Tibial nerve (tissue), 4 donors: Measurements from ENCODE around the gene KRTAP10-3.

Experiments used
- EP300 ChIP-seq, 2 donors: sonication (generic); formaldehyde crosslinking; IDR thresholded peaks; one replicate each; pipeline ENCODE4 v1.6.1; 2017; ENCODE audit warnings: antibody characterized with exemption in 2 of 2, mild to moderate bottlenecking in 1 of 2
- POLR2A ChIP-seq, 2 donors: fragments of 450-650 bp; IDR thresholded peaks; one replicate each; pipeline ENCODE4 v1.6.1; 2017; ENCODE audit warnings: antibody characterized with exemption in 2 of 2, mild to moderate bottlenecking in 2 of 2, moderate library complexity in 2 of 2
- TF ChIP-seq, protein P1 (sequence below), 5 experiments: fragments of 200-600 bp in 3 of 5; fragments of 450-650 bp in 2 of 5; sonication (generic) in 3 of 5; IDR thresholded peaks; one replicate each; pipeline ENCODE4 v1.5.1; 2016 to 2019; ENCODE audit warnings: antibody characterized with exemption in 5 of 5, mild to moderate bottlenecking in 3 of 5, moderate library complexity in 2 of 5

DNA sequence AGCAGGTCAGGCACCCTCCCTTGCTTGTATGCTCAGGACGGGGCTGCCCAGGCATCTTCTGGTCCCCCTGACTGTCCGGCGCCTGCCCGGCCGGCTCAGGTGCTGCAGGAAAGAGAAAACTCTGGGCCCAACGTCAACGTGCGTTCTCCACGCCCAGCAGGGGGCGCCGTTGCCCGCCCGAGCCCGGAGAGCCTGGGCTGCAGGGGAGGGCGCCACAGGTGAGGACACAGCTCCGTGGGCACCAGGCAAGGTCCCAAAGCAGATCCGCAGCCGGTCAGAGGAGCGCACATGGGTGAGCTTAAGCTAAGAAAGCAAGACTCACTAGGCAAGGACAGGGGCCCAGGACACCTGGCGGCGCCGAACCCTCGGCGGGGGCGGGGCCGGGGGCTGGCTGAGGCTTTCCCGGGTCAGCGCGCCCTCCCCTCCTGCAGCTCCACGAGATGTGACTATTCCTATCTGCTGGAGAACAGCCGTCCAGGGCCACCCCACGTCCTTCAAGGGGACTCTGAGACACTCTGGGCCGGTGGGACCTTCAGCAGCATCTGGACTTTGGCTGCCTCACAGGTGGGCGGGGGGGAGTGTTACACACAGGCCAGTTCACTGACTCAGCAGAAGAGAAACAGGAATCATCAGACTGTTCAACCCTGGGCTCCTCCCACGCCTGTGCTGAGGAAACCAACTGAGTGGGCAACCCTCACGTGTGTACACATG, 47.9 kb downstream of the KRTAP10-3 start:
- TF ChIP-seq, protein P1, sequence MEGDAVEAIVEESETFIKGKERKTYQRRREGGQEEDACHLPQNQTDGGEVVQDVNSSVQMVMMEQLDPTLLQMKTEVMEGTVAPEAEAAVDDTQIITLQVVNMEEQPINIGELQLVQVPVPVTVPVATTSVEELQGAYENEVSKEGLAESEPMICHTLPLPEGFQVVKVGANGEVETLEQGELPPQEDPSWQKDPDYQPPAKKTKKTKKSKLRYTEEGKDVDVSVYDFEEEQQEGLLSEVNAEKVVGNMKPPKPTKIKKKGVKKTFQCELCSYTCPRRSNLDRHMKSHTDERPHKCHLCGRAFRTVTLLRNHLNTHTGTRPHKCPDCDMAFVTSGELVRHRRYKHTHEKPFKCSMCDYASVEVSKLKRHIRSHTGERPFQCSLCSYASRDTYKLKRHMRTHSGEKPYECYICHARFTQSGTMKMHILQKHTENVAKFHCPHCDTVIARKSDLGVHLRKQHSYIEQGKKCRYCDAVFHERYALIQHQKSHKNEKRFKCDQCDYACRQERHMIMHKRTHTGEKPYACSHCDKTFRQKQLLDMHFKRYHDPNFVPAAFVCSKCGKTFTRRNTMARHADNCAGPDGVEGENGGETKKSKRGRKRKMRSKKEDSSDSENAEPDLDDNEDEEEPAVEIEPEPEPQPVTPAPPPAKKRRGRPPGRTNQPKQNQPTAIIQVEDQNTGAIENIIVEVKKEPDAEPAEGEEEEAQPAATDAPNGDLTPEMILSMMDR (IDR thresholded peaks at IDR 0.05), result peak; percentile 39 to 74 (median 71)
- TF ChIP-seq EP300 (IDR thresholded peaks at IDR 0.05) (no peak), POLR2A (IDR thresholded peaks at IDR 0.05) (no peak)
